ENCODE results near the gene CDC6.

CDC6 gene

GRCh38 chr17:40340880-40341807 lies 53.5 kb downstream of the CDC6 start:
- DNase-seq (ENCODE audit: low read depth) = peak; percentile 67

GRCh38 chr17:40341808-40342503 lies 54.3 kb downstream of the CDC6 start:
- DNase-seq (ENCODE audit: low read depth) = peak; percentile 34

- no peak for DNase-seq (ENCODE audit: low read depth)
Measured at GRCh38 chr17:40342504-40343218, 55.0 kb downstream of the CDC6 start.

DNA sequence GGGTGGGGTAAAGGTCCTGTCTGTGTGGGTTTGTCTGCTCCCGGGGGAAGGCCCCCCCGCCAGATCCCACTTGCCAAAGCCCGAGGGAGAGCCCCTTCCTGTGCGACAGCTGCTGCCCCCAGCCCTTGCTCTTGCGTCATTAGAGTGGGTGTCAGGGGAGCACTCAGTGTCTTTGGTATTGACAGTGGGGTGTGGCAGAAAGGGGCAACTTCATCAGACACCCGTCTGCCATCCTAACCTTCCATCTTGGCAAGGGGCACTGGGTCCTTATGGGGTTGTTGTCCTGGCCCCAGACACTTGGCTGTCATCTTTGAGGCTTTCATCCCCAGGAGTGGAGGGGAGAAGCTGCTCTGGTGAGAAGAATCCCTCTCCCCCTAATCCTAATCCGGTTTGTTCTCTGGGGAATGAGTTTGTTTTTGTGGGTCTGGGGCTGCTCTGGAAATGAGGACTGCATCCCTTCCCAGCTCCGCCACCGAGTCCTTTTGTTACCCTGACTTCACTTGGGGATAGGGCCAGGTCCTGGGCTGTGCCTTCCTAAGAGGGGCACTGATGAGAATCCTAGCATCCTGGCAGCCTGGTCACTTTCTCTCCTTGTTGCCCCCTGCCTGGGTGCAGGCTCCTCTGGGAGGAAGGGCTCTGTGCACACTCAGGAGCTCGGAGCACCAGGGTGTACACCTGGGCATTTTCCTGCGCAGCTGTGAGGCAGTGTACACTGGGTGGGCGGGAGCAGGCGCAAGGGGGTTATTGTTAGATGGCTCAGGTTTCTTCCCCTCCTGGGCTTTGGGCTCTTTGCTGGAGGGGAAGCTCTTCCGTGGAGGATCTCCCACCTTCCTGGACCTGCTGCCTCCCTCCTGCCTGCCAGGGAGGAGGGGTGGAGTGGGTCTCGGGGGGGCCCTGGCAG lies 55.8 kb downstream of the CDC6 start:
- no peak for DNase-seq (ENCODE audit: low read depth)

DNA sequence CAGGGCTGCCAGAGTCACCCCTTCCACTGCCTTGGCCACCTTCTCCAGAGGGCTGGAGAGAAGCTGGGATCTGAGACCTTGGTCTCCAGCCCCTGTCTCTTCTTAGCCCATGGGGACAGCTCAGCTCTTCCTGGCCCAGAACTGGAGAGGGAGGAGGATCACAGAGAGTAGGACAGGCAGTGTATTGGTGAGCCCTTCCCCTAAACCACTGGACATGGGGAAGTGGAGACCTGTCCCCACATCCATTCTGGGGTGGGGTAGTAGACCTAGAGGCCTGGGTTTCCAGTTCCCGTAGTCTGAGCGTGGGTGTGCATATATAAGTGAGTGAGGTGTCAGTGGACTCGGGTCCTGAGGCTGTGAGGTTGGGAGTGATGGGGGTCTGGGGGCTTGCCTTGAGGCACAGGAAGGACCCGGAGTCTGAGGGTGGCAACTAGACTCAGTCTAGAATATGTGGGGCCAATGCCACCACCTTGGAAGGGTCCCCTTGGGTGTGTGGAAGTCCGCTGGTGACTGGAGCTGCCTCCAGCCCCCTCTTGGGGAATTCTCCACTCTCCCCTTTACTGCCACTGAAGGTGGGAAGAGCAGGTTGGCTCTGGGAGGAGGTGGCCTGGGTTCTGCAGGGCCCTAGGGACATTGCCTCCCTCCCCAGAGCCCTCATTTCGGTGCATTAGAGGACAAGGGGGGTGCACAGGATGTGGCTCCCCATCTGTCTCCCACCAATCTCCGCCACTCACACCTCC lies 56.9 kb downstream of the CDC6 start:
- DNase-seq (ENCODE audit: low read depth) = no peak

DNA sequence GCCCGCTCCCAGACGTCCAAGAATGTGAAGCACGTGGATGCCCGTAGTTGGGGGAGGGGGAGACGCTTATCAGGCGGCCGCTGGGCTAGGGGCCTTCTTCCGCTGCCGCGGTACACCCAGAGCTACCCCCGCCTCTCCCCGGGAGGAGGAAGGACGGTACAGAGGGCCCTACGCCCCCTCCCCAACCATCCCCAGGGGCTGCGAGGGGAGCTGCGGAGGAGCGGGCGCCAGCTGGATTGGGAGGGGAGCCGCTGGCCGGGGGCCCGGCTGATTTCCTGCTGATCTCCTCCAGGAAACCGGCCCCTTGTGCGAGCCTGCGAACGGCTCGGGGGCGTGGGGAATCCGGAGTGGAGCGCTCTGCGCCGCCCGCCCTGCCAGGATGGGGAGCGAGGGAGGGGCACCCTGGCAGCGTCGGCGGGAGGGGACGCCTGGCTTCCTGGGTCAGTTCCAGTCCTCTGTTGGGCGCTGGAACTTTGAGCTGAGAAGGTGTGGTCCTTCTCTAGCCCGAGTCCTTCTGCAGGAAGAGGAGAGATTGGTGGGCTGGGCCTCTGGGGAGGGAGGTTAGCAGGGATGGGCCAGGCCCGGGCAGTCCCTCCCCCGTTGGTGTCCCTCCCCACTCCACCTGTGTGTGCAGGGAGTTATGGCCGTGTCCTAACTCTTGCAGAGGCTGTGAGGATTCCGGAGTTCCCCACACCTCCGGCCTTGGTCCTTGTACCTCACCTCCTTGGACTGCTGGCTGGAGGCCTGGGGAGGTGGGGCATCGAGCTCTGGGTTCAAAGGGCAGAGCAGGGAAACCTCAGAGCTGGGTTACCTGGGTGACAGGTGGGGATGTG lies 57.7 kb downstream of the CDC6 start:
- peak; percentile 24 for DNase-seq (ENCODE audit: low read depth)

DNA sequence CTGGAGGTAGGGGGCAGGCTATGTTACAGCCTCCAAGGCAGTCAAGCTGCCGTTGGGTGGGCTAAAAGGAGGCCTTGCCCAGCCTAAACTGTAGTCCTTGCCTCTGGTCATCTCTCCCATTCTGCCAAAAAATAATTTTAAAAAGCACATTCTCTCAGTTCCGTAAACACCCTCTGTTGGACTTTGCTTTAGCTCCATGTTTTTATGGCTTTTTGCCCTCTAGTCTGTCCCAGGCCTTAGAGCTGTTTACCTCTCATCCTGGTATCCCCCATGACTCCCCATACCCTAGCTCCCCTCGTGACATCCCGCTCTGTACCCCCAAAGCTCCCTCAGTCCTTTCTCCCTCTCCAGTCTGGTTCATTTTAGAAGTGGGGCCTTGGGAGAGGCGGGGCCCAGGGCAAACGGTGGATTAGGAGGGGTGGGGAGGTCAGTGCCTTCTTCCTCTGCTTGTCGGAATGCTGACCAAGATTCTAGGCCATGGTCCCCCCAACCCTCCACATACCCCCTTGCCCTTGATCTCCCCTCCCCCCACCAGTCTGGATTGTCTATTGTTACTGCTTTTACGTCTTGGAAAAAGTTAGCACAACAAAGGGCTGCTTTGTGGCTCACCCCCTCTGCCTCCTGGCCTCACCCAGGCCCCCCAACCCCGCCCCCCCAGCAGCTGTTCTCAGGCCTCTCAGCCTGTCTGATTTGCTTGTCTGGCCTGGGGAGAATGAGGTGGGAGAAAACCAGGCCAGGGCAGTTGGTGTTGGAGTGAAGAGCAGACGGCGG lies 58.5 kb downstream of the CDC6 start:
- DNase-seq (ENCODE audit: low read depth) = no peak

GRCh38 chr17:40346765-40347158 lies 59.1 kb downstream of the CDC6 start:
- DNase-seq (ENCODE audit: low read depth) = no peak

DNA sequence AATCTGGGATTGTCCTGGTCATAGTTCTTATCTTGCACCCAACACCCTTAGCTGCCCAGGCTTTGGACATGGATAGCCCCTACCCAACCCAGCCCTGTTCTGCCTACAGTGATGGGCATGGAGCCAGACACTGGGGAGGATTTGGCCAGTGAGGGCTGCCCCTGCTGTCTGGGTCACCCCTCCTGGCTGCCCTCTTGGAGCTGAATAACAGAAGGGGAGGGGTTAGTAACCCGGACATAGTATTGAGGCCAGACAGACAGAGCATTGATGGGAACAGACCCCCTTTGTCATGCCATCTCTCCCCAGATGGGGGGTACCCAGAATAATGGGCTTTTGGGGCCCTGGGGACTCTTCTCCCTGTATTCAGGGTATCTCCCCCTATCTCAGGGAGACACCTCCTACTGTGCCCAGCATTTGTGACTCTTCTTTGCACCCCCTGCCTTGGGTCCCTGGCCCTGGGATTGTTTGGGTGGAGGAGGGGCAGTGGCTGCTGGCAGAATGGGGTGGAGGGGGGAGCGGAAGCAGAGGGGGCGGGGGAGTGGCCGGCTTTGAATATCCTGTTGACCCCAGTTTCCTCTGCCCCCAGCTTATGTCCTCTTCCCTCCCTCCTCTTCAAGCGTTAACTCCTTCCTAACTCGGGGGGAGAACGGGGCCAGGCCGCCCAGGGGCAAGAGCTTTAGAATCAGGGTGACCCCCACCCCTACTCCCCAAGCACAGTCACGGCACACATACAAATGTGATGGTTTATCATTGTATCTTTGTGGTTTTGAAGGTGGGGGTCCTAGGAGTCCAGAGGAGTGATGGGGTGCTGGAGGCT lies 59.8 kb downstream of the CDC6 start:
- DNase-seq (ENCODE audit: low read depth) = no peak

- no peak for DNase-seq (ENCODE audit: low read depth)
Measured at GRCh38 chr17:40348136-40348504, 60.4 kb downstream of the CDC6 start.

- DNase-seq (ENCODE audit: low read depth) = peak; percentile 43
Measured at GRCh38 chr17:40348562-40349476, 61.1 kb downstream of the CDC6 start.

DNA sequence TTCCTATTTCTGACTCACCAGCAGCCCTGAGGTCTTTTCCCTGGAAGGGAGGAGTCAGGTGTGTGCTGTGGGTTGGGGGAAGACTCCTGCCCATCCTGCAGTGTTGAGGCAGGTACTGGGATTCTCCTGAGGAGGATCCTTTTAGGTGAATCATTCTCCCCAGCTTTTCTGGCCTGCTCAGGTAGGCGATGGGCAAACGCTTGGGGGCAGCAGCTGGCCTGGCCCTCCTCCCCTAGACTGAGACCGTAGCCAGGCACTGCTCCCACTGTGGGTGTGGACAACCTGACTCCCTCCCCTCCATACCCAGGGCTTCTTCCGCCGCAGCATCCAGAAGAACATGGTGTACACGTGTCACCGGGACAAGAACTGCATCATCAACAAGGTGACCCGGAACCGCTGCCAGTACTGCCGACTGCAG lies 61.8 kb downstream of the CDC6 start:
- no peak for DNase-seq (ENCODE audit: low read depth)

- peak; percentile 27 for DNase-seq (ENCODE audit: low read depth)
Measured at GRCh38 chr17:40349895-40350688, 62.4 kb downstream of the CDC6 start.

DNA sequence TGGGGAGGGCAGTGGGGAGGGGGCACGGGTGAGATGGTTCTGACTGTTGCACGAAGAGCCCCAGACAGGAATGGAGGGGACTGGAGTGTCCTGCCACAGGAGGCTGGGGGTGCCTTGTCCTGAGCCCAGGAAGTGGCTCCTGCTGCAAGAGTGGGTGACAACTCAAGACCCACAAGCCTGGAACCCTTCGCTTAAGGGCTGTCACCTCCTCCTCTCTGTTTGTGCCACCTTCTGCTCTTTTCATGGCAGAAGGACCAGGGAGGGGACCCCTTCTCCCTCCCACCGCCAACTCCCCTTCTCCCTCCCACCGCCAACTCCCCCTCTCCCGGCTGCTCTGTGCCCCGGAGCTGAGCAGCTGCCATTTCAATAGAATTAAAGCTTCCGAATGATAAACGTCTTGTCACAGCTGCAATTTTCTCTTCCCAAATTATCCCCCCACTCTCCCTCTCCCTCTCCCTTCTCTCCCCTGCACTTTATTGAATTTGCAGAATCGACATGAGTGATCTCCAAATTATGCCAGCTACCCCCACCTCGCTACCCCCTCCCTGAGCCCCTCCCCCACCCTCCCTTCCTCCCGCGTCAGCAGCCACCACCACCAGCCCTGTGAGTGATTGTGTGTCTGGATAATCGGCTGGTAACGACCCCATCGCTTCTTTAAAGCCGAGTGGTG lies 63.1 kb downstream of the CDC6 start:
- no peak for DNase-seq (ENCODE audit: low read depth)

GRCh38 chr17:40351359-40352236 lies 63.9 kb downstream of the CDC6 start:
- no peak for DNase-seq (ENCODE audit: low read depth)

Measured in fibroblast of gingiva (primary cell).